HG02798 (cell line): ENCODE measurements around the gene LPIN1.
"Not testable (repeated sequence)": the region's sequence is repeated elsewhere in the genome, so short reads cannot be mapped to it uniquely, and the experiment has no call there.

Source experiments
- ATAC-seq: cut with Tn5 transposase; IDR thresholded peaks from one replicate; pipeline ENCODE4 v1.9.1; 2021; ENCODE audit warnings: mild to moderate bottlenecking; ENCODE audit not compliant: unreplicated experiment, poor library complexity

LPIN1 gene

GRCh38 chr2:11858883-11859282 lies 112.5 kb downstream of the LPIN1 start:
- no peak for ATAC-seq

DNA sequence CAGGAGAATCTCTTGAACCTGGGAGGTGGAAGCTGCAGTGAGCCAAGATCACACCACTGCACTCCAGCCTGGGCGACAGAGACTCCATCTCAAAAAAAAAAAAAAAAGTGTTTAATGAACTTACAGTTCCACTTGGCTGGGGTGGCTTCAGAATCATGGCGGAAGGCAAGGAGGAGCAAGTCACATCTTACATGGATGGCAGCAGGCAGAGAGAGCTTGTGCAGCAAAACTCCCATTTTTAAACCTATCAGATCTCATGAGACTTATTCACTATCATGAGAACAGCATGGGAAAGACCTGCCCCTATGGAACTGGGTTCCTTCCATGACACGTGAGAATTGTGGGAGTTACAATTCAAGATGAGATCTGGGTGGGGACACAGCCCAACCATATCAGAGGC lies 113.5 kb downstream of the LPIN1 start:
- ATAC-seq: not testable (repeated sequence)

DNA sequence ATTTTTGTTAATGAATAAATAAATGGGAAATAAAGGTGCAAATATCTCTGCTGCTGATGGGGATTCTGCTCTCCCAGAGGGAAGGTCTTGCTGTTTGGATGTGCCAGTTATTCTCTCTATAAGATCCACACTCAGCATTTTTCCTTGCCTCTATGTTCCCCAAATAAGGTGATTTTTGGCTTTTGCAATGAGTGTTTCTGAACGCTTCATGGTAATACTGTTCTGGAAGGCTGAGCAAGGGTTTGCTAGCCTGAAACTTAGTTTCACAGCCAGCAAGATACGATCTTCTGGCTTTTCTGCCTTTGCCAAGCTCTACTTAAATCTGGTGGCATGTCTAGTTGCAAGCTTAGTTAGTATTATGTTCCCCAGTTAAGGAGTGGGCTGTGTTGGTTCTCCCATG lies 114.6 kb downstream of the LPIN1 start:
- no peak for ATAC-seq

- no peak for ATAC-seq
Observed at GRCh38 chr2:11862049-11862448, 115.6 kb downstream of the LPIN1 start.

GRCh38 chr2:11863103-11863502 lies 116.7 kb downstream of the LPIN1 start:
- ATAC-seq: peak; percentile 29

DNA sequence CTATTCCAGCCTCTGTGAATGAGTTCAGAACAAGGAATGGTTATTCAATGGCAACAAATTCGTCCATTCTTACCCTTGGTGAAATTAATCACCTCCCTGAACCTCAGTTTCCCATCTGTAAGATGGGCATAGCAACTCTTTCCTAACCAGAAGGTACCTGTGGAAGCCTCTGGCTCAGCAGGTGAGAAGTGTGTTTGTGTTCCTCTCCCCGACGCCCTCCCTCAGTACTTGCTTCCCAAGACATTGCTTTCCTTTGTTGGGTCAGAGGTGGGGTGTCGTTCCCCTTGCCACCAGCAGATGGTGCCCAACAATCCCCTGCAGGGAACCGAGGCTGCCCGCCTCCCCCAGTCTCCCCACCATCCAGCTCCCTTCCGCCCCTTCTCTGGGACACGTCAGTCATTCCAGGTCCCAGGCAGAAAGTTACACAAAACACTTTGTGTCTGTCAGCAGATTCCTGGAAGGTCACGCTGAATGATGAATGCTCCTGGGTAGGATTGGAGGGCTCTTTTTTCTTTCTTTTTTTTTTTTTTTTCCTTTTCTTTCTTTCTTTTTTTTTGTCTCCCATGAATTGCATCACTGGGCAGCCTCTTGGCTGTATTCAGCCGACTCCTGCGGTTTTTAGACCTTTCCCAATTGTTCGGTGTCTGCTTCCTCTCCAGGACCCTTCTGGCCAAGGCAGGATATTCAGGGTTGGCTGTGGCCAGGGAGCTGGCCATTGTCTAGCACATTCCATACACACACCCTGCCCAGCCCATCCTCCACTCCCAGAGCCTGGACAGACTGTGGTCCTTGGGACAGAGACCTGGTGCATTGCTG lies 117.3 kb downstream of the LPIN1 start:
- peak; percentile 72 for ATAC-seq

GRCh38 chr2:11864724-11865123 lies 118.3 kb downstream of the LPIN1 start:
- ATAC-seq: no peak

DNA sequence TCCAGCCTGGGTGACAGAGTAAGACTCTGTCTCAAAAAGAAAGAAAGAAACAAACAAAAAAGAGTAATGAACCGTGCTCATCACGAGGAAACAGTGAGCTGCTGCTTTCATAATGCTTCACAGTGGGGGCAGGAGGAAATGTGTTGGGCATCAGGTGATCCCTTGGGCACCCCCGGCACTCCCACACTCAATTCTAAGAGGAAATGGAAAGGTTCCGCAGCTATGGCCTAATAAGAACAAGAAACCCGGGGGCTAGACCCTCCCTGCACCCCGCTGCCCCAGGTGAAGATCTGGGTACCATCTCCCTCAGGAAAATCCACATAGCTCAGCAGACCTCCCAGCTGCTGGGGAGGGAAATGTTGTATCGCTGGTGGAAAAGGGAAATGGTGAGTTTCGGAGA lies 118.9 kb downstream of the LPIN1 start:
- ATAC-seq: no peak

- no peak for ATAC-seq
Observed at GRCh38 chr2:11865805-11866204, 119.4 kb downstream of the LPIN1 start.

- no peak for ATAC-seq
Observed at GRCh38 chr2:11866358-11867335, 120.2 kb downstream of the LPIN1 start.

- ATAC-seq: no peak
Observed at GRCh38 chr2:11867926-11868325, 121.5 kb downstream of the LPIN1 start.

DNA sequence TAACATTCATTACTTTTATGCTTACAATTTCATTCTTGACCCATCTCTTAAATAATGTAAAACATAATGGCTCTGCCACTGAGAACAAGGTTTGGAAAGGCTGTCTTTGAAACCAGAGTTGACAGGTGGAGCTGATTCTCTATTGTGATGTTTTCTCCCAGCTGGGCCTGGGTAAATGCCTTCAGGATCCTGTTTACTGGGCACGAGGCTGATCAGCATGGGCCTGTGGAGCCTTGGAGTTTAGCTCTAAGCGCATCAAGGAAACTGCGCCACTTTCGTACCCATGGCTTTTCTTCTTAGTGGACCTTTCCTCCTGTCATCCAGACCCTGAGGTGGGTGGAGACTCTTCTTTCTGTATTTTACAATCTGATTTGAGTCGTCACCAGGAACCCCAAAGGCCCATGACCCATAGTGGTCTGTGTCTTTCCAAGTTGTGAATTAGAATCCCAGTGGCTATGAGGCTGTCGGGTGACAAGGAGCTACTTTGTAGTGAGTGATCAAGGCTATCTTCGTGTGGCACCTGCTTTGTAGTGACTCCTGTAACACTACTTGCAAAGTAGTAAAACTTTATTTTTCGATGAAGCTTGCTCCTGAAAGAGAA lies 123.1 kb downstream of the LPIN1 start:
- no peak for ATAC-seq

DNA sequence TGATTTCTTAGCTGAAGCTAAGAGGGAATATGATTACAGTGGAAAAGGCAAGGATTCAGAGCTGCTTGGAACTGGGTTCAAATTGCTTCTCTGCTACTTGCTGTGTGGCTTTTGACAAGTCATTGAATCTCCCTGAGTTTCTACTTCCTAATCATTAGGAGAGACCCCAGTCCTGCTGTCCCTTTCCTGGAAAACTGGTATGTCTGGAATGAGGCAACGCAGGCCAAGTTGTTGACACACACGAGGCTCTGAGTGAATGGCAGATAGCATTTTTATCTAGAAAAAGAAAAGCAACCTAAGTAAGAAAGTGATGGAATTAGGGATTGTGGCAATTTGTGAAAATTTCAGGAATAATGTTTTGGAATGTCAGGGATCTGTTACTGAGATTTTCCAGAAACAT lies 123.6 kb downstream of the LPIN1 start:
- ATAC-seq: no peak

- no peak for ATAC-seq
Observed at GRCh38 chr2:11870584-11870983, 124.2 kb downstream of the LPIN1 start.

DNA sequence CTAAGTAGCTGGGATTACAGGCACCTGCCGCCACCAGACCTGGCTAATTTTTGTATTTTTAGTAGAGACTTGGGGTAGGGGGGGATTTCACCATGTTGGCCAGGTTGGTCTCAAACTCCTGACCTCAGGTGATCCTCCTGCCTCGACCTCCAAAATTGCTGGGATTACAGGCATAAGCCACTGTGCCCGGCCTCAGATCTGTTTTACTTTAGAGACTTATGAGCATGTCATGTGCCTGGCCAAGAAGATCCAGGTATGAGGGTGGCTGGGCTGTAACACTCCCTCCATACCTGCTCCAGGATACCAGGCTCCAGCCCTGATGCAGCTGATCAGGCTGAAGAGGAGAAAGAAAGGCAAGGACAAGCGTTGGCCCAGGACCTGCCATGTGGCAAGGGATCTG lies 125.0 kb downstream of the LPIN1 start:
- no peak for ATAC-seq

DNA sequence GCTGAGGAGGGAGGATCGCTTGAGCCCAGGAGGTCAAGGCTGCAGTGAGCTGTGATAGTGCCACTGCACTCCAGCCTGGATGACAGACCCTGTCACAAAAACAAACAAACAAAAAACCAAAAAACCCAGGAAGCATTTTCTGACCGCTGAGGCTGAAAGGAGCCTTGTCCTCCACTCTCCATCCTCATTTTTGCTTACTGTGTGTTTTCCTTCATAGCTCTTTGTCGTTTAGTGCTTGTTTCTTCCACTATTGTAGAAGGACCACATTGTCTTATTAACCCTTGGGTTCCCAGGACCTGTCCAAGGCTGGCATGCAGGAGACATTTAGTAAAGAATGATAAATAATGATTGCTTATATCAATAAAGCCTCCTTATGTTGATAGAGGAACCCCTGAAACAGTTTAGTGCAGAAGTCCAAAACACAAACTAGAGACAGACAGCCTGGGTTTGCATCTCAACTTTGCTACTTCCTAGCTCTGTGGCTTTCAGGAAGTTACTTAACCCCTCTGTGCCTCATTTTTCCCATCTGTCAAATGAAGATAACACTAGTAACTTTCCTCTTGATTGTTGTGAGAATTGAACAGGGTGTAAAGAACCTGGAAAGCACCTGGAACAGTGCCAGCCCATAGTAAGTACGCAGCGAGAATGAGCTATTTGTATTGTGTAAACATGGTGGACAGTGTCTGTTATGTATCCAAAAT lies 126.0 kb downstream of the LPIN1 start:
- no peak for ATAC-seq

DNA sequence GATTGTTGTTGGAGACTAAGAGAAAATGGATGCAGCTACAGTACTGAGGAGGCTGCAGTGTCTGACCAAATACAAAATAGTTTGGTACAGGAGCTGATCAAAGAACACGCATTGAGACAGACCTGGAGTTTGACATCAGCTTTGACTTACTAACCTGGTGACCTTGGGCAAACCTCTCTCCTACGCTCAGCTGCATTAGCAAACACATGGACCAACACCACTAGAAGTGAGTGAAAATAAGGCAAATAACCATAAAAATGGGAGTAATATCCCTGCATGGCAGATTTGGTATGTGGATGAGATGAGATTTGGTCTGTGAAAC lies 126.5 kb downstream of the LPIN1 start:
- ATAC-seq: no peak

- ATAC-seq: no peak
Observed at GRCh38 chr2:11873356-11874154, 127.1 kb downstream of the LPIN1 start.

GRCh38 chr2:11874861-11875260 lies 128.4 kb downstream of the LPIN1 start:
- ATAC-seq: no peak

DNA sequence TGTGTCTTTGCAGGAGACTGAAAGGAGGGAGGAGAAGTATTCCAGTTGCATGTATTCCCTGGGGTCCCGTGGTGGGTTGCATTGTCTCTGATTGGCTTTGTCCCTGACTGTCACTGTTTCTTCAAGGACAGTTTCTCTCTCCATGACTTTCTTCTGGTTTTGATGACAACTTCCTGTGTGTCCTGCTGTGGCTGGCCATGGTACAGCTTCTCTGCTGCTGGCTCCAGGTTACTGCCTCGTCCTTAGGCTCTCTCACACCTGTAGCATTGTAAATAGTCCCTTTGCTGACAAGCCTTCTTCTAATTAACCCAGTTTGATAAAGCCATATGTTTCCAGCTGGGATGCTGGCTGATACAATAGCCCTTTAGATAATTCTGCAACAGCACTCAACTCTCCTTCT lies 129.0 kb downstream of the LPIN1 start:
- no peak for ATAC-seq
